ENCODE results near the gene ABCB11. TPM values are rescaled to one million over a fixed set of nuclear protein-coding genes. Genes with fewer than 3 reads are reported as not detected.

Gene ABCB11
- total and polyA plus RNA-seq, 2 donors (not counting 1 experiment from before 2014, with no cell fraction given), result not detected

DNA sequence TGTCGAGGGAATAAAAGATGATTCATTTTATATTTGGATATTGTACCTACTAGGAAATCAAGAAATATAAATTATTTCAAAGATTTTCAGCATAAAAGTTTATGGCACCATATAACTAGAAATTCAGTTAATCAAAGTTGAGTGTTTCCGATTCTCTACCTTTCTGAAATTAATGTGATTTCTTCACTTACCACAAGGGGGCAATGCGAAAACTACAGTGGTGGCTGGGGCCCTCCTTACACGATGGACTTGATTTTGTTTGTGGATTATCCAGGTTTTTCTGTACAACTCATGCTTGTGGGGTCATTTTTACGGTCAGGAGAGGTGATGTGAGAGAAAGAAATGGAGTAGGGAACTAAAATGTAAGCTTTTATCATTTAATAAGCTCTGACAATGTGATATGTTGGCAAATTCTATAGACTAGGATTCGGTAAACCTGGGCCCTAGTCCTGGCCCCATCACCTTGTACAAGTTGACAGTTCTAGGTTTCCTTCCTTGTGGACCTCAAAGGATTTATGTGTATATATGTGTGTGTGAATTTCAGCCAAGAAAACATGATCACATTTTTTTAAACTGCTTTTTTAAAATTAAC lies 82.4 kb downstream of the ABCB11 start:
- Histone ChIP-seq H3K9me3 (ENCODE audit: control extremely low read depth in 1 of 3, control insufficient read depth in 2 of 3, insufficient read depth in 1 of 3, low read length in 2 of 3) (no peaks in the 10 kb centered on the region), H4K20me1 (ENCODE audit: control insufficient read depth, insufficient read depth, low read length, poor library complexity, severe bottlenecking) (no peaks in the 10 kb centered on the region), H3K79me2 (ENCODE audit: control insufficient read depth, insufficient read depth, low read length) (no peaks in the 10 kb centered on the region), H2AFZ (ENCODE audit: insufficient read depth, low read depth, low read length, poor library complexity, severe bottlenecking) (peak overlapping the region; percentile 30), H3K27me3 (replicated peaks in 1 of 4; ENCODE audit: control extremely low read depth in 1 of 4, control insufficient read depth in 3 of 4, insufficient read depth in 4 of 4, low read length in 3 of 4) (no peaks in the 10 kb centered on the region), H3K36me3 (replicated peaks in 1 of 2; ENCODE audit: control extremely low read depth in 1 of 2, control insufficient read depth in 1 of 2, extremely low read depth in 1 of 2, insufficient read depth in 2 of 2, low read length in 1 of 2) (no peaks in the 10 kb centered on the region), H3K4me1 (ENCODE audit: control insufficient read depth in 2 of 2, insufficient read depth in 2 of 2, low read length in 2 of 2) (no peaks in the 10 kb centered on the region), H3K9ac (ENCODE audit: low read length) (no peak overlapping the region), H3K27ac (ENCODE audit: low read length in 2 of 2) (no peak overlapping the region), H3K4me2 (replicated peaks; ENCODE audit: low read depth, low read length, poor library complexity, severe bottlenecking) (no peak overlapping the region), H3K4me3 (ENCODE audit: control extremely low read depth in 1 of 5, extremely low read depth in 1 of 5, insufficient read depth in 1 of 5, low read depth in 2 of 5, low read length in 4 of 5) (no peak overlapping the region)
- ATAC-seq (ENCODE audit: low read depth), result no peak
- H3K4me3 Mint-ChIP-seq, result no peak overlapping the region
- no peaks in the 10 kb centered on the region for H3K4me1 Mint-ChIP-seq
- no peak overlapping the region for H3K27ac Mint-ChIP-seq
- 100% methylated on average over 1 of the region's 6 CpGs for WGBS (ENCODE audit: insufficient coverage)
- intact Hi-C loops (cut with micrococcal nuclease), result no loop called here
- CTCF ChIA-PET, result interaction anchor here (1.0 to 1.1 kb wide), 2 partner anchors 12 to 16 kb away, joined by 3 read pairs; no protein-coding TSS in a partner anchor
- POLR2A ChIA-PET, result no interaction called here
- no peak for TF ChIP-seq EZH2 (IDR thresholded peaks at IDR 0.05; ENCODE audit: borderline replicate concordance, insufficient read depth, low read depth, low read length, poor library complexity, severe bottlenecking)
- peak; percentile 78 for TF ChIP-seq CTCF (IDR thresholded peaks at IDR 0.05)
- H3K27me3 Mint-ChIP-seq, result no peaks in the 10 kb centered on the region
- DNase-seq, result peak; percentile 14
- peaks cover 6% of the 10 kb centered on the region for H3K9me3 Mint-ChIP-seq (ENCODE audit: insufficient read depth)

DNA sequence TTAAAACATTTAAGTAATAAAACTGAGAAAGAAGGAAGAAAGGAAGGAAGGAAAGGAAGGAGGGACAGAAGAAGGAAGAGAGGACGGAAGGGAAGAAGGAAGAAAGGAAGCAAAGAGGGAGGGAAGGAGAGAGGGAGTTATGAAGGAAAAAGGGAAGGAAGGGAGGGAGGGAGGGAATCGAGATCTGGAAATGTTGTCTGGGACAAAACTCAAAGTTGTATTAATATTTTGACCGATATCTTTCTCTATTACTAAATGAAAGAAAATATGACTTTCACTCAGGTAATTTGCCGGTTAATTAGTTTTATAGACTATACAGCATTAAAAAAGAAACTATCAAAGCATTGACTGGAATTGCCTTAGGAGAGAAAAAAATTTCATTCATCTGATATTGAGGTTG lies 85.6 kb downstream of the ABCB11 start:
- Histone ChIP-seq H3K9ac (ENCODE audit: low read length) (no peak overlapping the region), H3K4me1 (ENCODE audit: control insufficient read depth in 2 of 2, insufficient read depth in 2 of 2, low read length in 2 of 2) (no peaks in the 10 kb centered on the region), H4K20me1 (ENCODE audit: control insufficient read depth, insufficient read depth, low read length, poor library complexity, severe bottlenecking) (no peaks in the 10 kb centered on the region), H2AFZ (ENCODE audit: insufficient read depth, low read depth, low read length, poor library complexity, severe bottlenecking) (no peak overlapping the region), H3K4me2 (replicated peaks; ENCODE audit: low read depth, low read length, poor library complexity, severe bottlenecking) (no peak overlapping the region), H3K27me3 (replicated peaks in 1 of 4; ENCODE audit: control extremely low read depth in 1 of 4, control insufficient read depth in 3 of 4, insufficient read depth in 4 of 4, low read length in 3 of 4) (no peaks in the 10 kb centered on the region), H3K27ac (ENCODE audit: low read length in 2 of 2) (no peak overlapping the region), H3K4me3 (ENCODE audit: control extremely low read depth in 1 of 5, extremely low read depth in 1 of 5, insufficient read depth in 1 of 5, low read depth in 2 of 5, low read length in 4 of 5) (no peak overlapping the region), H3K9me3 (ENCODE audit: control extremely low read depth in 1 of 3, control insufficient read depth in 2 of 3, insufficient read depth in 1 of 3, low read length in 2 of 3) (no peaks in the 10 kb centered on the region), H3K79me2 (ENCODE audit: control insufficient read depth, insufficient read depth, low read length) (no peaks in the 10 kb centered on the region), H3K36me3 (replicated peaks in 1 of 2; ENCODE audit: control extremely low read depth in 1 of 2, control insufficient read depth in 1 of 2, extremely low read depth in 1 of 2, insufficient read depth in 2 of 2, low read length in 1 of 2) (no peaks in the 10 kb centered on the region)
- peaks cover 5% of the 10 kb centered on the region for H3K9me3 Mint-ChIP-seq (ENCODE audit: insufficient read depth)
- no peak for ATAC-seq (ENCODE audit: low read depth)
- H3K4me3 Mint-ChIP-seq, result no peak overlapping the region
- no peaks in the 10 kb centered on the region for H3K27me3 Mint-ChIP-seq
- ChIA-PET CTCF (interaction anchor here (0.6 to 1.5 kb wide), 2 partner anchors 17 to 456 kb away, joined by 3 read pairs; no protein-coding TSS in a partner anchor), POLR2A (no interaction called here)
- H3K27ac Mint-ChIP-seq, result no peak overlapping the region
- DNase-seq, result no peak
- TF ChIP-seq CTCF (IDR thresholded peaks at IDR 0.05) (no peak), EZH2 (IDR thresholded peaks at IDR 0.05; ENCODE audit: borderline replicate concordance, insufficient read depth, low read depth, low read length, poor library complexity, severe bottlenecking) (no peak)
- WGBS (ENCODE audit: insufficient coverage), result 100% methylated on average over 1 of the region's 4 CpGs
- no peaks in the 10 kb centered on the region for H3K4me1 Mint-ChIP-seq
- intact Hi-C loops (cut with micrococcal nuclease), result no loop called here
